ENCODE results near the gene GPBP1. TPM values are rescaled to one million over a fixed set of nuclear protein-coding genes. Genes with fewer than 3 reads are reported as not detected.

The GPBP1 gene
- total RNA-seq, 6 donors from 2014 or later = 50.0 to 131 (median 55.3) TPM

DNA sequence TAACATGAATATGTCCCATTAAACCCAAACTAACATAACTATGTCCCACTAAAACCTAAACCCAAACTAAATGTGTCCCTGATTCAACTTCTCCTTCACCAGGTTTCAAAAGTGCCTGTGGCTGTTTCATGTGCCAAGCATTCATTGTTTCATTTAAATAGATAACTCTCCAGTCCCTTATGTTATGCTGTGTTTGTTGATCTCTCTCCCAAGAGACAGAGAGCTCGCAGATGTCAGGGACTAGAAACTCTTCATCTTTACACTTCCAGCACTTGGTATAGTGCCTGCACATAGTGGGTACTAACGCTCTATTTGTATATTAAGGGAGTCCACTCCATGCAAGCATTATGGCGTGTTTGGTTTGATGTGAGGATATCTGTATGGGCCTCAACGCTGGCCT, 118.0 kb downstream of the GPBP1 start:
- Histone ChIP-seq H3K4me1 (no peaks in the 10 kb centered on the region), H3K9me3 (no peaks in the 10 kb centered on the region), H3K4me3 (no peak overlapping the region), H3K27ac (no peak overlapping the region), H3K27me3 (no peaks in the 10 kb centered on the region), H3K36me3 (no peaks in the 10 kb centered on the region)
- no peak for ATAC-seq (ENCODE audit: low FRiP score in 2 of 2)
- TF ChIP-seq POLR2A (IDR thresholded peaks at IDR 0.05) (no peak), CTCF (IDR thresholded peaks at IDR 0.05) (no peak), EP300 (IDR thresholded peaks at IDR 0.05) (no peak), POLR2AphosphoS5 (IDR thresholded peaks at IDR 0.05) (no peak)
- WGBS, 2 donors = 97 to 99% methylated on average over 4 of the region's 4 CpGs
- no peak for DNase-seq

DNA sequence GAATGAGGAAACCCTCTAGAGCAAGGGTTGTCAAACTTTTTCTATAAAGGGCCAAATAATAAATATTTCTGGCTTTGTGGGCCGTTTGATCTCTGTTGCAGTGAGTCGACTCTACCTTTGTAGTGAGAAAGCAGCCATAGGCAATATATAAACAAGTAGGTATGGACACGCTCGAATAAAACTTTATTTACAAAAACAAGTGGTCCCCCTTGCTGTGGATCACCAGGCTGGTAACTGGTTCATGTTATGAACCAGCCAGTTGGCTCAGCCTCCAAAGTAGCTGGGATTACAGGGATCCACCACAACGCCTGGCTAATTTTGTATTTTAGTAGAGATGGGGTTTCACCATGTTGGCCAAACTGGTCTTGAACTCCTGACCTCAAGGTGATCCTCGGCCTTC, 118.5 kb downstream of the GPBP1 start:
- TF ChIP-seq POLR2A (IDR thresholded peaks at IDR 0.05) (no peak), POLR2AphosphoS5 (IDR thresholded peaks at IDR 0.05) (no peak), EP300 (IDR thresholded peaks at IDR 0.05) (no peak), CTCF (IDR thresholded peaks at IDR 0.05) (no peak)
- Histone ChIP-seq H3K27ac (no peak overlapping the region), H3K36me3 (no peaks in the 10 kb centered on the region), H3K4me3 (no peak overlapping the region), H3K27me3 (no peaks in the 10 kb centered on the region), H3K4me1 (no peaks in the 10 kb centered on the region), H3K9me3 (no peaks in the 10 kb centered on the region)
- no peak for ATAC-seq (ENCODE audit: low FRiP score in 2 of 2)
- WGBS, 2 donors = 91 to 99% methylated on average over 6 of the region's 6 CpGs
- DNase-seq = no peak

DNA sequence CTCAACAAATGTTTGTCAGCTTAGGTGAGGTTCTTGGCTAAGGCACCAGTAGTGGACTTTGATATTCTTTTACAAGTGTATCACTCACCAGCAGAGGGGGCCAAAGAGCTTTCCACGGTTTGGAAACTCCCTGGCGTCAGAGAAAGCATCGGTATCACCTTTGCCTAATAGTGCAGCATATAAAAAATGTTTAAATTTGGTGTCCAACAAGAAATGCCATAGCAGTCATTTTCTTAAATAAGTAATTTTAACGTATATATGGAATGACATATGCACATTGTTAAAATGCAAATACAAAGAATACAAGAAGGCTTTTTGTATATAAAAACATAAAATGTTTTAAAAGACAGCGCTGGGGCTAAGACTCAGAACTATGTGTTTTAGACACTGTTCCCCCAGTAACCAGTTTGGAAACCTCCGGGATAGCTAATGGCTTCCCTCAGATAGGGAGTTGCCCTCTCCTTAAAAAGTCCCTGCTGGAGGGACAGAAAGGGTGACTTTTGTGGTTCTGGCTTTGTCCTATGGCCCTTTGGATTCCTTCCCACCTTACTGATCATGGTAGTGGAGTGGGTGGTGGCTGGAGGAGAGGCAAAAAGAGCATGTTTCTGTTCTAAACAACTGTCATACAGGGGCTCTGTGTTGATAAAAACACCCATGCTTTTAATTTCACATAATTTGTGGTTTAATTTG, 124.6 kb downstream of the GPBP1 start:
- DNase-seq (peak in 1 of 2 donors; percentile 74), ATAC-seq (ENCODE audit: low FRiP score in 2 of 2) (peak; percentile 93 to 95)
- TF ChIP-seq POLR2A (IDR thresholded peaks at IDR 0.05) (no peak), CTCF (IDR thresholded peaks at IDR 0.05) (peak; percentile 36 to 78 (median 74)), EP300 (IDR thresholded peaks at IDR 0.05) (no peak)
- H3K4me3 ChIP-seq = peak overlapping the region in 2 of 4 donors; percentile 17 to 24
- H3K27me3 ChIP-seq = no peaks in the 10 kb centered on the region
- H3K4me1 ChIP-seq = peaks cover 6 to 14% (median 11%) of the 10 kb centered on the region in 4 donors
- no peak overlapping the region for H3K27ac ChIP-seq
- no peaks in the 10 kb centered on the region for H3K9me3 ChIP-seq
- H3K36me3 ChIP-seq = no peaks in the 10 kb centered on the region
- WGBS, 2 donors = 18 to 19% methylated on average over 6 of the region's 6 CpGs

DNA sequence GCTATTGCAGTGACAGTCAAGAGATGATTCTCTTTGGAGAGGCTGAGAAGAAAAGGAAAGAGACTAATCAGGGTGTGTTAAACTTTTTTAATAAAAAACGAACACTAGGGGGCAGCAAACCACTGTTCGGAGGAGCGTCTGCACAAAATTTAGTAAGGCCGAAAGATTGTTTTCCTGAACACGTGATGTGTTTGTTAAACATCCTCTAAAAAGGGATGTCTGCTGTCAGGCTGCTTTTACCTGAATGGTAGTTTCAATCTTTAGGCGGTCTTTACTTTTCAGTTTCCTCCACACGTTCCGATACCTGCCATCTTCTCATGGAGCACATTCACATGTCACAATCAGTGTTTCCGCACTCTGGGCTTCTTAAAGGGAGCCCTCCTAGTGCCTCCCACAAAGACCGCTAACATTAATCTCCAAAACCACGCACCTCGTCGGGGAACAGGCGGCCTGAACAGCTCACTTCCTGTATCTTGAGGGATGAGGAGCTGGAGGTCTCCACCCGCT, 125.2 kb downstream of the GPBP1 start:
- peak overlapping the region in 2 of 4 donors; percentile 17 to 24 for H3K4me3 ChIP-seq
- H3K27me3 ChIP-seq = no peaks in the 10 kb centered on the region
- DNase-seq (no peak), ATAC-seq (ENCODE audit: low FRiP score in 2 of 2) (peak; percentile 84 to 92)
- H3K27ac ChIP-seq = no peak overlapping the region
- peak; percentile 36 to 75 (median 51) for TF ChIP-seq CTCF (IDR thresholded peaks at IDR 0.05)
- TF ChIP-seq EP300 (IDR thresholded peaks at IDR 0.05) = no peak
- H3K36me3 ChIP-seq = no peaks in the 10 kb centered on the region
- 19 to 50% methylated on average over 15 of the region's 15 CpGs for WGBS, 2 donors
- H3K9me3 ChIP-seq = no peaks in the 10 kb centered on the region
- H3K4me1 ChIP-seq = peaks cover 6 to 14% (median 11%) of the 10 kb centered on the region in 4 donors

DNA sequence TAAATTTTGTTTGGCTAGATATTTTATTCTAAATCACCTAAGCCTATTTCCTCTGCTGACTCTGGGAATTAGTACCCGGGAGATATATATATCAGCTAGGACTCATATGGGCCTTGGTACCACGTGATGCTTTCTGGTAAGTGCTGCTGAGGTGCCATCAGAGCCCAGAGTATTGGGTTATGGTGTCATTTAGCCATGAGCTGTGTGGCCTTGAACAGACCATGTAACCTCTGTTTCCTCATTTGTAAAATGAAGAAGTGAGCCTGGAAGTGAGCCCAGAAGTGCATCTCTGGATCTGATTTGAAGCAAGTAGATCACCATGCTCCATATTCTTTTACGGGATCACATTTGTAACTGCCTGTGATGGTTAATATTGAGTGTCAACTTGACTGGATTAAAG, 126.1 kb downstream of the GPBP1 start:
- no peak for DNase-seq
- no peak overlapping the region for H3K27ac ChIP-seq
- H3K4me3 ChIP-seq = no peak overlapping the region
- peaks cover 6 to 14% (median 11%) of the 10 kb centered on the region in 4 donors for H3K4me1 ChIP-seq
- no peaks in the 10 kb centered on the region for H3K9me3 ChIP-seq
- 92% methylated on average over 3 of the region's 3 CpGs for WGBS, 2 donors
- peak in 1 of 2 donors; percentile 16 for ATAC-seq (ENCODE audit: low FRiP score in 2 of 2)
- no peak for TF ChIP-seq EP300 (IDR thresholded peaks at IDR 0.05)
- no peak for TF ChIP-seq CTCF (IDR thresholded peaks at IDR 0.05)
- no peak for TF ChIP-seq POLR2A (IDR thresholded peaks at IDR 0.05)
- no peak for TF ChIP-seq POLR2AphosphoS5 (IDR thresholded peaks at IDR 0.05)
- no peaks in the 10 kb centered on the region for H3K27me3 ChIP-seq
- no peaks in the 10 kb centered on the region for H3K36me3 ChIP-seq
